Measurements from ENCODE around the gene PLEKHJ1.

GRCh38 chr19:2242816-2243215 is 6.7 kb upstream of the PLEKHJ1 start:
- TF ChIP-seq EZH2 (IDR thresholded peaks at IDR 0.05; ENCODE audit: borderline replicate concordance, low read depth, low read length) (no peak), ZNF274 (IDR thresholded peaks at IDR 0.05; ENCODE audit: borderline replicate concordance, low read depth, low read length) (no peak), RHOXF2B (CRISPR knock-in tag; conservative IDR thresholded peaks at IDR 0.05) (no peak), POLR2A (conservative IDR thresholded peaks at IDR 0.05) (no peak), ZKSCAN3 (CRISPR knock-in tag; IDR thresholded peaks at IDR 0.05) (no peak), SREBF1 (IDR thresholded peaks at IDR 0.05; ENCODE audit: borderline replicate concordance, low read depth, low read length) (no peak), ZNF354B (CRISPR knock-in tag; IDR thresholded peaks at IDR 0.05) (no peak), SMAD1 (IDR thresholded peaks at IDR 0.05; ENCODE audit: low read depth, low read length, partially characterized antibody) (no peak), CHD4 (IDR thresholded peaks at IDR 0.05; ENCODE audit: insufficient read depth, insufficient replicate concordance, low read depth, low read length, poor library complexity, severe bottlenecking) (no peak), ZEB2 (IDR thresholded peaks at IDR 0.05) (no peak), ELF4 (CRISPR knock-in tag; IDR thresholded peaks at IDR 0.05) (no peak)

All from K562 (cell line).